ENCODE data around the gene P3R3URF. TPM values are rescaled to one million over a fixed set of nuclear protein-coding genes. Genes with fewer than 3 reads are reported as not detected.
A peak's percentile ranks its signal among the peaks of the same experiment; 100 is the strongest.

Gene P3R3URF
- total RNA-seq, 1 donor from 2014 or later, result not detected

DNA sequence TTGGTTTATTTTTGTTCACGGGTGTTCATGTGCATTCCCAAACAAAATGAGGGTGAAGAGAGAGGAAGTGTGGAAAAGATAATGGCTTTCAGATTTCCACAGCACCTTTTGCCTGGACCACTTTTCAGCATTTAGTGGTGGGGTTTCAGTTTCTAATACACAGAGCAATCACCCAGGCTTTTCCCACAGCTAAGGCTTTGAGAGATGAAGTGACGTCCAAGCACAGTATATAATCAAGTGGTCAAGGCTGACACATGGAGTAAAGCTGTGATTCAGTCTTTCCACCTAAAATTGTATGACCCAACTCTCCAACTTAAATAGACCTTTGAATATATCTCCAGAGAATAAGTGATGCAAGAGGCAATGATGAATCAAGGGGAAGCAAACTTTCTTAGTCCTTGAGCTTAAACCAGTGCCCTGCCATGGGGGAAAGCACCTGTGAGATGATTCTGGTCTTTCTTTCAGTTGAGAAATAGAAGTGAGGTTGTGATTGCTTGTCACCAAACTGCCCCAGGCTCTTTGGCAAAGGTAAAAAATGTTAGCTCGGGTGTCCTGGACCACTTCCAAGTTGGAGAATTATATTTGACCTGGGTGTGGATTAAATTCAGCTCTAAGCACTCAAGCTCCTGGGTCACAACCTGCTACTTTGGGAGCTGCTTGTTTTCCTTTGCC lies 41.5 kb downstream of the P3R3URF start:
- no peak for DNase-seq
- Mint-ChIP-seq H3K36me3 (ENCODE audit: unreplicated experiment) (no peaks in the 10 kb centered on the region), H3K9me3 (ENCODE audit: unreplicated experiment) (peaks cover 18% of the 10 kb centered on the region), H3K27me3 (ENCODE audit: unreplicated experiment) (peaks cover 25% of the 10 kb centered on the region), H3K4me1 (ENCODE audit: low read depth, unreplicated experiment) (peaks cover 13% of the 10 kb centered on the region), H3K4me3 (ENCODE audit: unreplicated experiment) (peak overlapping the region; percentile 95), H3K27ac (ENCODE audit: unreplicated experiment) (no peak overlapping the region)
- TF ChIP-seq, protein P1, sequence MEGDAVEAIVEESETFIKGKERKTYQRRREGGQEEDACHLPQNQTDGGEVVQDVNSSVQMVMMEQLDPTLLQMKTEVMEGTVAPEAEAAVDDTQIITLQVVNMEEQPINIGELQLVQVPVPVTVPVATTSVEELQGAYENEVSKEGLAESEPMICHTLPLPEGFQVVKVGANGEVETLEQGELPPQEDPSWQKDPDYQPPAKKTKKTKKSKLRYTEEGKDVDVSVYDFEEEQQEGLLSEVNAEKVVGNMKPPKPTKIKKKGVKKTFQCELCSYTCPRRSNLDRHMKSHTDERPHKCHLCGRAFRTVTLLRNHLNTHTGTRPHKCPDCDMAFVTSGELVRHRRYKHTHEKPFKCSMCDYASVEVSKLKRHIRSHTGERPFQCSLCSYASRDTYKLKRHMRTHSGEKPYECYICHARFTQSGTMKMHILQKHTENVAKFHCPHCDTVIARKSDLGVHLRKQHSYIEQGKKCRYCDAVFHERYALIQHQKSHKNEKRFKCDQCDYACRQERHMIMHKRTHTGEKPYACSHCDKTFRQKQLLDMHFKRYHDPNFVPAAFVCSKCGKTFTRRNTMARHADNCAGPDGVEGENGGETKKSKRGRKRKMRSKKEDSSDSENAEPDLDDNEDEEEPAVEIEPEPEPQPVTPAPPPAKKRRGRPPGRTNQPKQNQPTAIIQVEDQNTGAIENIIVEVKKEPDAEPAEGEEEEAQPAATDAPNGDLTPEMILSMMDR (IDR thresholded peaks at IDR 0.05; ENCODE audit: partially characterized antibody, unreplicated experiment), result no peak

DNA sequence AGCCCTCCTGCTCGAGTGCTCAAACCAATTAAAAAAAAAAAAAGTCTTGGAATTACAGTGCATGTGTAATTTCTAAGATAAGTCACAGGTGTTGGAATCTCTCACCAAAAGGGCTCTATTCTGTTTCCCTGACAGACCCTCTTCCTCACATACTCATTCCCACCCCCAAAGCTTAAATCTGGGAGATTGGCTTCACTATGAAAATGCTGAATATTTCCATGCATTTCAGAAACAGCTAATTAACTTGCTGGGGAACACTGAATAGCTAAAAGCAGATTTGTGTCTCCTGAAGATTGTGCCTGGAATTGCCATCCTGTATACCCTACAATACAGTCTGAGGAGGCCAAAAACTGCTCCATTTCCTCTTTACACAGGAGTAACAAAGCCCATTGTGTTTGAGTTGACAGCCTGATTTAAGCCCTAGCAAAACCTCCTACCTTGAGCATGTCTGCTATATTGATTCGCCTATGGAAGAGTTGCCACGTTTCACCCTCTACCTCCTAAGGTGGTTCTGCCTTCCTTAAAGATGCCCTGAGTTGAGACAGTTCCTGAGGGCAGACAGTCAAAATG lies 42.4 kb downstream of the P3R3URF start:
- TF ChIP-seq, protein P1 (IDR thresholded peaks at IDR 0.05; ENCODE audit: partially characterized antibody, unreplicated experiment), result no peak
- Mint-ChIP-seq H3K4me3 (ENCODE audit: unreplicated experiment) (peak overlapping the region; percentile 95), H3K9me3 (ENCODE audit: unreplicated experiment) (peaks cover 21% of the 10 kb centered on the region), H3K36me3 (ENCODE audit: unreplicated experiment) (no peaks in the 10 kb centered on the region), H3K27me3 (ENCODE audit: unreplicated experiment) (peaks cover 25% of the 10 kb centered on the region), H3K4me1 (ENCODE audit: low read depth, unreplicated experiment) (peaks cover 13% of the 10 kb centered on the region), H3K27ac (ENCODE audit: unreplicated experiment) (peak overlapping the region; percentile 100)
- no peak for DNase-seq

DNA sequence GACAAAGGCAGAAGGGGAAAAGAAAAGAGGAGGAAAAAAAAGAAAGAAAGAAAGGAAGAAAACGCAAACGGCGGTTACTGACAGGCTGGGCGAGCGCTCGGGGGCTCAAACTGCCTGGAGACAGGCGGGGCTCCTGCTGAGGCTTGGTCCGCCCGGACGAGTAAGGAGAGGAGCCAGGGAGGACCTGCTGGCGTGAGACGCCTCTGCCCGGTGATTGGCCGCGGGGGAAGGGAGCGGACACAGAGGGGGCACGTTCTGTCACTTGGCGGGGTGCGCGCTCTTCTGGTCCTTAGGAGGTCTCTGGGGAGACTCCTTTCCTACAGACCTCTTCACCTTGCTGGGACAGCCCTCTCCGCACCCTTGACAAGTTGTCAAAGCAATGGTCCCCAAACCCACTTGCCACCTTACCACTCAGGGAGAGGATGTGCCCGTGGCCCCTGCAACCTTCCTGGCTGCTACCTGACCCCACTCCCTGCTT lies 43.1 kb downstream of the P3R3URF start:
- Mint-ChIP-seq H3K27ac (ENCODE audit: unreplicated experiment) (peak overlapping the region; percentile 100), H3K27me3 (ENCODE audit: unreplicated experiment) (peaks cover 25% of the 10 kb centered on the region), H3K4me3 (ENCODE audit: unreplicated experiment) (peak overlapping the region; percentile 95), H3K9me3 (ENCODE audit: unreplicated experiment) (peaks cover 21% of the 10 kb centered on the region), H3K36me3 (ENCODE audit: unreplicated experiment) (no peaks in the 10 kb centered on the region), H3K4me1 (ENCODE audit: low read depth, unreplicated experiment) (peaks cover 13% of the 10 kb centered on the region)
- DNase-seq, result peak; percentile 84
- TF ChIP-seq, protein P1 (IDR thresholded peaks at IDR 0.05; ENCODE audit: partially characterized antibody, unreplicated experiment), result no peak

DNA sequence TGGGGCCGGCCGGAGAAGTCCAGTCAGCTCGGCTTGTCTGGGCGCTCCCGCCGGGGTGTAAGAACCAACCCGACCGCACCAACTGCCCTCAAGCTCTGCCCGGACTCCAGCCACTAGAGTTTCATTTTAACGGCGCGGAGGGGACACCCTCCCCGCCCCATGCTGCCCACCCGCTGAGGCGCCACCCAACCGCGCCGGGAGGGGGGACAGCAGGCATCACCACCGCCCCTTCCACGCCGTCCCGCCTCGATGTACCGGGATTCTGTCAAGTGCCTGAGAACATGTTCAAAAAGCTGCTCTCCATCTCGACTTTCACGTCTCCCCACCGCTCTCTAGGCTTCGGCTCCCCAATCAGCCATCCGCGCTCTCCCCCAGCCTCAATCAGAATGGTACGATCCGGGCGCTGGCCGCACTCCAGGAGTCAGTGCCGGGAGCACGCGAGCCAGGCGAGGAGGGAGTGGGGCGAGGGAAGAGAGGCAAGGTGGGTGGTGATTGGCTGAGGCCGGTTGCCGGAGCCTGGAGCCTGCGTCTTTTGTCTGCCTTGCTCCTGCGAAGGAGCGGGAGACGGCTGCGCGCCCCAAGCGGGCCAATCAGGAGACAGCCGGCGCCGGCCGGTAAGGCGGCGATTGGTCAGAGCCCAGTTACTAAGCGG lies 43.6 kb downstream of the P3R3URF start, which contains the start of gene PIK3R3:
PIK3R3 (minus strand) TSS at position 101 of the 652 bp plus-strand sequence. CDS start 677 bp downstream, outside the sequence.
- peak; percentile 97 for DNase-seq
- peaks cover 15% of the 10 kb centered on the region for H3K4me1 Mint-ChIP-seq (ENCODE audit: low read depth, unreplicated experiment)
- H3K4me3 Mint-ChIP-seq (ENCODE audit: unreplicated experiment), result peak within 1 kb of the TSS; percentile 95
- no peaks in the 10 kb centered on the region for H3K36me3 Mint-ChIP-seq (ENCODE audit: unreplicated experiment)
- H3K27ac Mint-ChIP-seq (ENCODE audit: unreplicated experiment), result peak within 1 kb of the TSS; percentile 100
- TF ChIP-seq, protein P1 (IDR thresholded peaks at IDR 0.05; ENCODE audit: partially characterized antibody, unreplicated experiment), result no peak
- peaks cover 25% of the 10 kb centered on the region for H3K27me3 Mint-ChIP-seq (ENCODE audit: unreplicated experiment)
- peaks cover 21% of the 10 kb centered on the region for H3K9me3 Mint-ChIP-seq (ENCODE audit: unreplicated experiment)
